Measurements from ENCODE around the gene CRYBG3.

The CRYBG3 gene

GRCh38 chr3:97994328-97994945 is 172.6 kb downstream of the CRYBG3 start:
- no peak for TF ChIP-seq CTCF (IDR thresholded peaks at IDR 0.05; ENCODE audit: low read depth, low read length)
- H3K4me3 ChIP-seq (ENCODE audit: low read depth, low read length): no peak overlapping the region

All from WI38 (cell line).